ENCODE measurements around the gene KLHL25.

Gene KLHL25

DNA sequence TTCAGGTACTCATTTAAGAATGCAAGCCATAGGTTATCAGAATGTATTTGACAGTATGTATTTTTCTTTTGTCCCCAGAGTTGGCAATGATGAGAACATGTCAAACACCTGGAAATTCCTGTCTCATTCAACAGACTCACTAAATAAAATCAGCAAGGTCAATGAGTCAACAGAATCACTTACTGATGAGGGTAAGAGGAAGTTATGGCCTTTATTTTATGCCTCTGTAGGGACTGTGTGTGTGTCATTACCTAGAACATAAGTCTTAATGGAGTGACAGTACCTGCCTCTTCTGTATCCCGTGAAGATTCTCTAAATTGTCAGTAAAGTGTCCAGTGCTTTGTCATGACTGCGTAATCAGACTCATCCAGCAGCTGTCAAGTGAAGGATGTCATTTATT lies 77.5 kb downstream of the KLHL25 start:
- Histone ChIP-seq H3K27ac (ENCODE audit: low read length) (no peak overlapping the region), H3K27me3 (ENCODE audit: insufficient read depth, low read length, poor library complexity) (no peaks in the 10 kb centered on the region), H3K36me3 (ENCODE audit: insufficient read depth, low read length) (peaks cover 81% of the 10 kb centered on the region), H3K79me2 (ENCODE audit: insufficient read depth, low read length) (no peaks in the 10 kb centered on the region), H2AFZ (ENCODE audit: low read depth, low read length) (no peak overlapping the region), H3K9ac (ENCODE audit: low read depth, low read length) (no peak overlapping the region), H3K9me3 (ENCODE audit: insufficient read depth, low read length, severe bottlenecking) (no peaks in the 10 kb centered on the region), H3K4me2 (ENCODE audit: insufficient read depth, low read length) (no peak overlapping the region), H3K4me3 (ENCODE audit: low read depth in 1 of 2, low read length in 2 of 2) (no peak overlapping the region), H3K4me1 (ENCODE audit: insufficient read depth, low read length) (no peaks in the 10 kb centered on the region), H4K20me1 (ENCODE audit: insufficient read depth, low read length) (no peaks in the 10 kb centered on the region)
- DNase-seq, result no peak
- no peak for TF ChIP-seq EZH2 (IDR thresholded peaks at IDR 0.05; ENCODE audit: borderline replicate concordance, low read depth, low read length, severe bottlenecking)
- no peak for TF ChIP-seq CTCF (IDR thresholded peaks at IDR 0.05; ENCODE audit: borderline replicate concordance, extremely low read depth, low read length, poor library complexity, severe bottlenecking)
- ATAC-seq (ENCODE audit: insufficient read depth, low read depth), result no peak

DNA sequence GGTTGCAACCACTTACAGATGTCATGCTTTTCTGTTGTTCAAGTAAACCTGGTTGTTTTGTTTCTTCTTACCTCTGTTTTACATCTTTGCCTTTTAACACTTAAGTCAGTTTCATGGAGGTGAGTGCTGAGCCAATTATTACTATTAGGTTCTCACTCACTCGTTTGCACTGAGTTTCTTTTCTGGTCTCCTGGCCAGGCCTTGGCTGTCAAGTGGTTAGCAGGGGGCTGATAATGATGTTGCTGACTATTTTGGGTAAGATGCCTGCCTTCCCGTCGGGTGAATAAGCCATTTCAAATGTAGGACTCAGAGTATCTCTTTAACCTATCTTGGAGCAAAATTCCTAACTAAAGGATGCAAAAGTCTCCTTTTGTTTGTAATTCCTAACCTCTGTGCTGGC lies 78.5 kb downstream of the KLHL25 start:
- no peak for DNase-seq
- Histone ChIP-seq H3K27me3 (ENCODE audit: insufficient read depth, low read length, poor library complexity) (no peaks in the 10 kb centered on the region), H3K36me3 (ENCODE audit: insufficient read depth, low read length) (peaks cover 79% of the 10 kb centered on the region), H3K27ac (ENCODE audit: low read length) (no peak overlapping the region), H4K20me1 (ENCODE audit: insufficient read depth, low read length) (no peaks in the 10 kb centered on the region), H3K79me2 (ENCODE audit: insufficient read depth, low read length) (no peaks in the 10 kb centered on the region), H3K4me2 (ENCODE audit: insufficient read depth, low read length) (no peak overlapping the region), H3K9ac (ENCODE audit: low read depth, low read length) (no peak overlapping the region), H2AFZ (ENCODE audit: low read depth, low read length) (no peak overlapping the region), H3K9me3 (ENCODE audit: insufficient read depth, low read length, severe bottlenecking) (no peaks in the 10 kb centered on the region), H3K4me1 (ENCODE audit: insufficient read depth, low read length) (no peaks in the 10 kb centered on the region), H3K4me3 (ENCODE audit: low read depth in 1 of 2, low read length in 2 of 2) (no peak overlapping the region)
- ATAC-seq (ENCODE audit: insufficient read depth, low read depth), result no peak
- TF ChIP-seq EZH2 (IDR thresholded peaks at IDR 0.05; ENCODE audit: borderline replicate concordance, low read depth, low read length, severe bottlenecking), result no peak
- TF ChIP-seq CTCF (IDR thresholded peaks at IDR 0.05; ENCODE audit: borderline replicate concordance, extremely low read depth, low read length, poor library complexity, severe bottlenecking), result no peak

- H3K36me3 ChIP-seq (ENCODE audit: insufficient read depth, low read length), result peaks cover 55% of the 10 kb centered on the region
- ATAC-seq (ENCODE audit: insufficient read depth, low read depth) (no peak), DNase-seq (no peak)
- no peaks in the 10 kb centered on the region for H3K27me3 ChIP-seq (ENCODE audit: insufficient read depth, low read length, poor library complexity)
- TF ChIP-seq CTCF (IDR thresholded peaks at IDR 0.05; ENCODE audit: borderline replicate concordance, extremely low read depth, low read length, poor library complexity, severe bottlenecking) (no peak), EZH2 (IDR thresholded peaks at IDR 0.05; ENCODE audit: borderline replicate concordance, low read depth, low read length, severe bottlenecking) (no peak)
- H3K27ac ChIP-seq (ENCODE audit: low read length), result no peak overlapping the region
- H4K20me1 ChIP-seq (ENCODE audit: insufficient read depth, low read length), result no peaks in the 10 kb centered on the region
- H2AFZ ChIP-seq (ENCODE audit: low read depth, low read length), result no peak overlapping the region
- H3K4me1 ChIP-seq (ENCODE audit: insufficient read depth, low read length), result peaks cover 16% of the 10 kb centered on the region
- no peak overlapping the region for H3K4me3 ChIP-seq (ENCODE audit: low read depth in 1 of 2, low read length in 2 of 2)
- no peaks in the 10 kb centered on the region for H3K9me3 ChIP-seq (ENCODE audit: insufficient read depth, low read length, severe bottlenecking)
- no peak overlapping the region for H3K4me2 ChIP-seq (ENCODE audit: insufficient read depth, low read length)
- H3K9ac ChIP-seq (ENCODE audit: low read depth, low read length), result no peak overlapping the region
- H3K79me2 ChIP-seq (ENCODE audit: insufficient read depth, low read length), result peaks cover 9% of the 10 kb centered on the region
Measured at GRCh38 chr15:85711580-85712192, 83.0 kb downstream of the KLHL25 start.
